ENCODE results near the gene DCC. TPM values are rescaled to one million over a fixed set of nuclear protein-coding genes. Genes with fewer than 3 reads are reported as not detected.

The DCC gene
- total and polyA plus RNA-seq, 2 donors (not counting 1 experiment from before 2014, with no cell fraction given), result not detected

GRCh38 chr18:52342456-52342855 is 2.5 kb downstream of the DCC start:
- ATAC-seq (ENCODE audit: low read depth) (no peak), DNase-seq (no peak)
- Histone ChIP-seq H3K4me3 (ENCODE audit: control extremely low read depth in 1 of 5, extremely low read depth in 1 of 5, insufficient read depth in 1 of 5, low read depth in 2 of 5, low read length in 4 of 5) (no peak overlapping the region), H3K27ac (ENCODE audit: low read length in 2 of 2) (no peak overlapping the region), H4K20me1 (ENCODE audit: control insufficient read depth, insufficient read depth, low read length, poor library complexity, severe bottlenecking) (no peaks in the 10 kb centered on the region), H3K9ac (ENCODE audit: low read length) (no peak overlapping the region), H3K79me2 (ENCODE audit: control insufficient read depth, insufficient read depth, low read length) (no peaks in the 10 kb centered on the region), H3K9me3 (ENCODE audit: control extremely low read depth in 1 of 3, control insufficient read depth in 2 of 3, insufficient read depth in 1 of 3, low read length in 2 of 3) (peaks cover 0 to 21% (median 0%) of the 10 kb centered on the region in 3 donors), H3K4me1 (ENCODE audit: control insufficient read depth in 2 of 2, insufficient read depth in 2 of 2, low read length in 2 of 2) (no peaks in the 10 kb centered on the region), H2AFZ (ENCODE audit: insufficient read depth, low read depth, low read length, poor library complexity, severe bottlenecking) (no peak overlapping the region), H3K36me3 (replicated peaks in 1 of 2; ENCODE audit: control extremely low read depth in 1 of 2, control insufficient read depth in 1 of 2, extremely low read depth in 1 of 2, insufficient read depth in 2 of 2, low read length in 1 of 2) (no peaks in the 10 kb centered on the region), H3K27me3 (replicated peaks in 1 of 4; ENCODE audit: control extremely low read depth in 1 of 4, control insufficient read depth in 3 of 4, insufficient read depth in 4 of 4, low read length in 3 of 4) (peaks cover 0 to 25% (median 12%) of the 10 kb centered on the region in 4 experiments), H3K4me2 (replicated peaks; ENCODE audit: low read depth, low read length, poor library complexity, severe bottlenecking) (no peak overlapping the region)
- Mint-ChIP-seq H3K9me3 (ENCODE audit: insufficient read depth) (no peaks in the 10 kb centered on the region), H3K4me1 (no peaks in the 10 kb centered on the region), H3K4me3 (no peak overlapping the region), H3K27ac (no peak overlapping the region), H3K27me3 (peaks cover 41% of the 10 kb centered on the region)
- ChIA-PET CTCF (no interaction called here), POLR2A (no interaction called here)
- intact Hi-C loops (cut with micrococcal nuclease), result no loop called here
- TF ChIP-seq CTCF (IDR thresholded peaks at IDR 0.05), result no peak
- TF ChIP-seq EZH2 (IDR thresholded peaks at IDR 0.05; ENCODE audit: borderline replicate concordance, insufficient read depth, low read depth, low read length, poor library complexity, severe bottlenecking), result no peak
- 20% methylated on average over 3 of the region's 6 CpGs for WGBS (ENCODE audit: insufficient coverage)

GRCh38 chr18:52343138-52343537 is 3.1 kb downstream of the DCC start:
- peaks cover 0 to 25% (median 12%) of the 10 kb centered on the region in 4 experiments for H3K27me3 ChIP-seq (replicated peaks in 1 of 4; ENCODE audit: control extremely low read depth in 1 of 4, control insufficient read depth in 3 of 4, insufficient read depth in 4 of 4, low read length in 3 of 4)
- H2AFZ ChIP-seq (ENCODE audit: insufficient read depth, low read depth, low read length, poor library complexity, severe bottlenecking), result no peak overlapping the region
- no peak overlapping the region for H3K27ac Mint-ChIP-seq
- H4K20me1 ChIP-seq (ENCODE audit: control insufficient read depth, insufficient read depth, low read length, poor library complexity, severe bottlenecking), result no peaks in the 10 kb centered on the region
- no peak overlapping the region for H3K4me3 ChIP-seq (ENCODE audit: control extremely low read depth in 1 of 5, extremely low read depth in 1 of 5, insufficient read depth in 1 of 5, low read depth in 2 of 5, low read length in 4 of 5)
- no peak overlapping the region for H3K9ac ChIP-seq (ENCODE audit: low read length)
- peaks cover 0 to 21% (median 0%) of the 10 kb centered on the region in 3 donors for H3K9me3 ChIP-seq (ENCODE audit: control extremely low read depth in 1 of 3, control insufficient read depth in 2 of 3, insufficient read depth in 1 of 3, low read length in 2 of 3)
- intact Hi-C loops (cut with micrococcal nuclease), result no loop called here
- WGBS (ENCODE audit: insufficient coverage), result 57% methylated on average over 1 of the region's 2 CpGs
- ChIA-PET CTCF (no interaction called here), POLR2A (no interaction called here)
- no peak overlapping the region for H3K4me2 ChIP-seq (replicated peaks; ENCODE audit: low read depth, low read length, poor library complexity, severe bottlenecking)
- H3K4me1 ChIP-seq (ENCODE audit: control insufficient read depth in 2 of 2, insufficient read depth in 2 of 2, low read length in 2 of 2), result no peaks in the 10 kb centered on the region
- TF ChIP-seq EZH2 (IDR thresholded peaks at IDR 0.05; ENCODE audit: borderline replicate concordance, insufficient read depth, low read depth, low read length, poor library complexity, severe bottlenecking) (no peak), CTCF (IDR thresholded peaks at IDR 0.05) (no peak)
- no peaks in the 10 kb centered on the region for H3K36me3 ChIP-seq (replicated peaks in 1 of 2; ENCODE audit: control extremely low read depth in 1 of 2, control insufficient read depth in 1 of 2, extremely low read depth in 1 of 2, insufficient read depth in 2 of 2, low read length in 1 of 2)
- no peak for DNase-seq
- peaks cover 36% of the 10 kb centered on the region for H3K27me3 Mint-ChIP-seq
- H3K4me1 Mint-ChIP-seq, result no peaks in the 10 kb centered on the region
- H3K4me3 Mint-ChIP-seq, result no peak overlapping the region
- no peaks in the 10 kb centered on the region for H3K79me2 ChIP-seq (ENCODE audit: control insufficient read depth, insufficient read depth, low read length)
- no peaks in the 10 kb centered on the region for H3K9me3 Mint-ChIP-seq (ENCODE audit: insufficient read depth)
- H3K27ac ChIP-seq (ENCODE audit: low read length in 2 of 2), result no peak overlapping the region
- no peak for ATAC-seq (ENCODE audit: low read depth)

Measured in B cell (primary cell).